22Rv1 (cell line): ENCODE data around the gene C3orf22.

Experiments used
- CTCF ChIP-seq: fragments of 450-650 bp; IDR thresholded peaks from 2 replicates; pipeline ENCODE4 v1.5.1; 2017; ENCODE audit warnings: mild to moderate bottlenecking
- ZFX ChIP-seq: fragments of 450-650 bp; IDR thresholded peaks from 2 replicates; pipeline ENCODE4 v1.6.1; 2017; ENCODE audit warnings: antibody characterized with exemption, borderline replicate concordance

- TF ChIP-seq CTCF (no peak), ZFX (no peak)
These were observed at the start of gene C3orf22 for GRCh38 chr3:126558336-126559071.
